ENCODE data around the gene RHO. TPM values are rescaled to one million over a fixed set of nuclear protein-coding genes. Genes with fewer than 3 reads are reported as not detected.
"Not testable (repeated sequence)": the region's sequence is repeated elsewhere in the genome, so short reads cannot be mapped to it uniquely, and the experiment has no call there.

The RHO gene
- not detected for polyA plus RNA-seq (2013, experiment 1 of 2)
- not detected for polyA plus RNA-seq (2013, experiment 2 of 2)

- Histone ChIP-seq H3K9me3 (ENCODE audit: insufficient read depth, low read depth, low read length) (no peaks in the 10 kb centered on the region), H3K27me3 (ENCODE audit: insufficient read depth, low read length) (no peaks in the 10 kb centered on the region), H3K4me1 (ENCODE audit: insufficient read depth, low read length) (peaks cover 11% of the 10 kb centered on the region), H3K4me3 (ENCODE audit: low read length) (no peak within 1 kb of the TSS), H3K27ac (ENCODE audit: low read depth, low read length) (no peak within 1 kb of the TSS), H3K36me3 (ENCODE audit: insufficient read depth, low read length) (no peaks in the 10 kb centered on the region), H3K9ac (ENCODE audit: low read depth, low read length) (no peak within 1 kb of the TSS)
- 95% methylated on average over 18 of the region's 18 CpGs for WGBS
These were observed at the start of gene RHO for GRCh38 chr3:129528589-129529100. TSS of gene RHO (plus strand) at chr3:129528639. CDS start at chr3:129528734, 95 bp downstream.

- not testable (repeated sequence) for H3K27ac ChIP-seq (ENCODE audit: low read depth, low read length); H3K27me3 ChIP-seq (ENCODE audit: insufficient read depth, low read length); H3K9me3 ChIP-seq (ENCODE audit: insufficient read depth, low read depth, low read length); H3K4me3 ChIP-seq (ENCODE audit: low read length); H3K9ac ChIP-seq (ENCODE audit: low read depth, low read length)
- peaks cover 57% of the 10 kb centered on the region for H3K36me3 ChIP-seq (ENCODE audit: insufficient read depth, low read length)
- 98% methylated on average over 4 of the region's 11 CpGs for WGBS
- H3K4me1 ChIP-seq (ENCODE audit: insufficient read depth, low read length), result peaks cover 19% of the 10 kb centered on the region; the same call in 1 of the 2 replicates
These were observed 47.1 kb upstream of the RHO start for GRCh38 chr3:129481225-129481765.

GRCh38 chr3:129481766-129482332 is 46.6 kb upstream of the RHO start:
- WGBS, result 90% methylated on average over 12 of the region's 12 CpGs
- Histone ChIP-seq H3K9me3 (ENCODE audit: insufficient read depth, low read depth, low read length) (no peaks in the 10 kb centered on the region), H3K4me3 (ENCODE audit: low read length) (no peak overlapping the region), H3K4me1 (ENCODE audit: insufficient read depth, low read length) (peaks cover 24% of the 10 kb centered on the region), H3K27me3 (ENCODE audit: insufficient read depth, low read length) (no peaks in the 10 kb centered on the region), H3K36me3 (ENCODE audit: insufficient read depth, low read length) (peaks cover 52% of the 10 kb centered on the region), H3K9ac (ENCODE audit: low read depth, low read length) (no peak overlapping the region), H3K27ac (ENCODE audit: low read depth, low read length) (no peak overlapping the region)

GRCh38 chr3:129482721-129483120 is 45.7 kb upstream of the RHO start:
- 65% methylated on average over 1 of the region's 1 CpG for WGBS
- H3K4me3 ChIP-seq (ENCODE audit: low read length), result no peak overlapping the region
- no peaks in the 10 kb centered on the region for H3K9me3 ChIP-seq (ENCODE audit: insufficient read depth, low read depth, low read length)
- peaks cover 46% of the 10 kb centered on the region for H3K36me3 ChIP-seq (ENCODE audit: insufficient read depth, low read length)
- no peak overlapping the region for H3K9ac ChIP-seq (ENCODE audit: low read depth, low read length)
- no peaks in the 10 kb centered on the region for H3K27me3 ChIP-seq (ENCODE audit: insufficient read depth, low read length)
- no peak overlapping the region for H3K27ac ChIP-seq (ENCODE audit: low read depth, low read length)
- peaks cover 33% of the 10 kb centered on the region for H3K4me1 ChIP-seq (ENCODE audit: insufficient read depth, low read length)

- 77% methylated on average over 8 of the region's 8 CpGs for WGBS
- Histone ChIP-seq H3K27me3 (ENCODE audit: insufficient read depth, low read length) (no peaks in the 10 kb centered on the region), H3K27ac (ENCODE audit: low read depth, low read length) (no peak overlapping the region), H3K9ac (ENCODE audit: low read depth, low read length) (no peak overlapping the region), H3K36me3 (ENCODE audit: insufficient read depth, low read length) (peaks cover 34% of the 10 kb centered on the region), H3K9me3 (ENCODE audit: insufficient read depth, low read depth, low read length) (no peaks in the 10 kb centered on the region), H3K4me1 (ENCODE audit: insufficient read depth, low read length) (peaks cover 33% of the 10 kb centered on the region), H3K4me3 (ENCODE audit: low read length) (no peak overlapping the region)
These were observed 44.6 kb upstream of the RHO start for GRCh38 chr3:129483870-129484269.

- H3K4me3 ChIP-seq (ENCODE audit: low read length); H3K27me3 ChIP-seq (ENCODE audit: insufficient read depth, low read length); H3K27ac ChIP-seq (ENCODE audit: low read depth, low read length); H3K9ac ChIP-seq (ENCODE audit: low read depth, low read length); H3K9me3 ChIP-seq (ENCODE audit: insufficient read depth, low read depth, low read length): not testable (repeated sequence)
- Histone ChIP-seq H3K4me1 (ENCODE audit: insufficient read depth, low read length) (peaks cover 33% of the 10 kb centered on the region), H3K36me3 (ENCODE audit: insufficient read depth, low read length) (peaks cover 22% of the 10 kb centered on the region)
- 91% methylated on average over 6 of the region's 6 CpGs for WGBS
These were observed 43.3 kb upstream of the RHO start for GRCh38 chr3:129485146-129485545.

GRCh38 chr3:129485721-129486663 is 42.4 kb upstream of the RHO start:
- no peaks in the 10 kb centered on the region for H3K27me3 ChIP-seq (ENCODE audit: insufficient read depth, low read length)
- H3K9me3 ChIP-seq (ENCODE audit: insufficient read depth, low read depth, low read length), result no peaks in the 10 kb centered on the region
- WGBS, result 85% methylated on average over 11 of the region's 11 CpGs
- peaks cover 37% of the 10 kb centered on the region for H3K4me1 ChIP-seq (ENCODE audit: insufficient read depth, low read length)
- H3K36me3 ChIP-seq (ENCODE audit: insufficient read depth, low read length), result peaks cover 16% of the 10 kb centered on the region
- peak overlapping the region; percentile 38; the same call in 1 of the 2 replicates for H3K27ac ChIP-seq (ENCODE audit: low read depth, low read length)
- H3K4me3 ChIP-seq (ENCODE audit: low read length), result no peak overlapping the region
- H3K9ac ChIP-seq (ENCODE audit: low read depth, low read length), result peak overlapping the region; percentile 46; the same call in 1 of the 2 replicates

GRCh38 chr3:129486664-129487035 is 41.8 kb upstream of the RHO start:
- Histone ChIP-seq H3K27ac (ENCODE audit: low read depth, low read length) (peak overlapping the region; percentile 38), H3K27me3 (ENCODE audit: insufficient read depth, low read length) (no peaks in the 10 kb centered on the region), H3K36me3 (ENCODE audit: insufficient read depth, low read length) (peaks cover 16% of the 10 kb centered on the region), H3K9ac (ENCODE audit: low read depth, low read length) (peak overlapping the region; percentile 46; the same call in 1 of the 2 replicates), H3K9me3 (ENCODE audit: insufficient read depth, low read depth, low read length) (no peaks in the 10 kb centered on the region), H3K4me3 (ENCODE audit: low read length) (no peak overlapping the region), H3K4me1 (ENCODE audit: insufficient read depth, low read length) (peaks cover 37% of the 10 kb centered on the region)
- WGBS, result 90% methylated on average over 2 of the region's 2 CpGs

- Histone ChIP-seq H3K4me1 (ENCODE audit: insufficient read depth, low read length) (peaks cover 30% of the 10 kb centered on the region), H3K4me3 (ENCODE audit: low read length) (no peak overlapping the region), H3K27me3 (ENCODE audit: insufficient read depth, low read length) (no peaks in the 10 kb centered on the region), H3K9me3 (ENCODE audit: insufficient read depth, low read depth, low read length) (no peaks in the 10 kb centered on the region), H3K36me3 (ENCODE audit: insufficient read depth, low read length) (peaks cover 21% of the 10 kb centered on the region), H3K27ac (ENCODE audit: low read depth, low read length) (no peak overlapping the region), H3K9ac (ENCODE audit: low read depth, low read length) (no peak overlapping the region)
- WGBS, result 94% methylated on average over 13 of the region's 13 CpGs
These were observed 41.1 kb upstream of the RHO start for GRCh38 chr3:129487183-129487867.

GRCh38 chr3:129487868-129488335 is 40.5 kb upstream of the RHO start:
- not testable (repeated sequence) for H3K4me3 ChIP-seq (ENCODE audit: low read length); H3K27me3 ChIP-seq (ENCODE audit: insufficient read depth, low read length); H3K9ac ChIP-seq (ENCODE audit: low read depth, low read length); H3K27ac ChIP-seq (ENCODE audit: low read depth, low read length); H3K9me3 ChIP-seq (ENCODE audit: insufficient read depth, low read depth, low read length)
- peaks cover 18% of the 10 kb centered on the region for H3K36me3 ChIP-seq (ENCODE audit: insufficient read depth, low read length)
- 87% methylated on average over 4 of the region's 4 CpGs for WGBS
- H3K4me1 ChIP-seq (ENCODE audit: insufficient read depth, low read length), result peaks cover 27% of the 10 kb centered on the region
